ENCODE data around the gene TBC1D16.

The TBC1D16 gene

DNA sequence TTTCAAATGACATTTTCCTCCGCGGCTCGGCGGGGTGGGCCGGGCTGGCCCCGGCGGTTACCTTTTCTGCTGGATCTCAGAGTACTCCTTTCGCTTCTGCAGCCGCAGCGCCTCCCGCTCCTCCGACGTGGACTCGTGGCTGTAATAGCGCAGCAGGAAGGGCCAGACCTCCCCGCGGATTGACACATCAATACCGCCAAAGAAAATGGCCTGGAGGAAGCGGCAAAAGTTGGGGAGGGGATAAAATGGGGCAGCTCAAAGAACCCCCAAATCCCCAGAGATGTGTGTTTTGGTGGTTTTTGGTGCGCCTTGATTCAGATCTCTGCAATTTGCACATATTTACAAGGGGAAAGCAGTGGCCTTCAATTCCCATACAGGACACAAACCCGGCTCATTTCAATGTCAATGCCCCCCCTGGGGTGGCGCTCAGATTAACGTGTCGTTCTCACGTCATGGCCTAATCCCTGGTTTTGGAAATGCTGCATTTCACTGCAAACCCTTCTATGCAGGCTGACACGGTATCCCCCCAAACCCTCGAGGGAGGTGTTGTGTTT, 85.9 kb downstream of the TBC1D16 start:
- no peak for DNase-seq (ENCODE audit: low spot score)

DNA sequence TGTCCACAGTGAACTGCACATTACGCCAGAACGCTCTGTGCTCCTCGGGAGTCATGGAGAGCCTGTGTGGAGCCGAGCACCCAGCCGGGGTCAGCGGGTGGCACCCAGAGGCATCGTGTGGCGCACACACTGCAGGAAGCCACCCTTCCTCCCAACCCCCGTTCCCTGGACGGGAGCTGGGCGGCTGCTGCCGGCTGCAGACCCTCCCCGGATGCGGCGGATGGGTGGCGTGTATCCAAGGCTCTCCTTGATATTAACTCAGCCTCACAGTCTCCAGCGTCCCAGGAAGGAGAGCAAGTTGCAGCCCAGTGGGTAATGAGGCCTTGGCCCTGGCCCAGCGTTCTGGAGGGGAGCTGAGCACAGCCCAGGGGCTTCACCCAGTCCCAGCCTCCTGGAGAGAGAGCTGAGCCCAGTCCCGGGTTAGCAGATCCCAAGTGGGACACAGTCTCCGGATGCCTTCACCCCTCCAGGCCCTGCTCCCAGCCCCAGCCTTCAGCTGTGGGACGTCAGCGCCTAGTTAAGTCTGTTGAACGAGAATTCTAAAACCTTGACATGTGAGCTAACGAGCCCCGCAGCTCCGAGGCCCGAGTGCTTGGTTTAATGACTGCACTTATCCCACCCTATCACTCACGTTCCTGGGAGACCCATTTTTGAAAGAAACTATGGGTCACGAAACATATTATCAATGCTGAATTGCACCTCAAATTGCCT, 86.6 kb downstream of the TBC1D16 start:
- DNase-seq (ENCODE audit: low spot score): no peak

- DNase-seq (ENCODE audit: low spot score): no peak
Observed at GRCh38 chr17:79948406-79948944, 87.2 kb downstream of the TBC1D16 start.

DNA sequence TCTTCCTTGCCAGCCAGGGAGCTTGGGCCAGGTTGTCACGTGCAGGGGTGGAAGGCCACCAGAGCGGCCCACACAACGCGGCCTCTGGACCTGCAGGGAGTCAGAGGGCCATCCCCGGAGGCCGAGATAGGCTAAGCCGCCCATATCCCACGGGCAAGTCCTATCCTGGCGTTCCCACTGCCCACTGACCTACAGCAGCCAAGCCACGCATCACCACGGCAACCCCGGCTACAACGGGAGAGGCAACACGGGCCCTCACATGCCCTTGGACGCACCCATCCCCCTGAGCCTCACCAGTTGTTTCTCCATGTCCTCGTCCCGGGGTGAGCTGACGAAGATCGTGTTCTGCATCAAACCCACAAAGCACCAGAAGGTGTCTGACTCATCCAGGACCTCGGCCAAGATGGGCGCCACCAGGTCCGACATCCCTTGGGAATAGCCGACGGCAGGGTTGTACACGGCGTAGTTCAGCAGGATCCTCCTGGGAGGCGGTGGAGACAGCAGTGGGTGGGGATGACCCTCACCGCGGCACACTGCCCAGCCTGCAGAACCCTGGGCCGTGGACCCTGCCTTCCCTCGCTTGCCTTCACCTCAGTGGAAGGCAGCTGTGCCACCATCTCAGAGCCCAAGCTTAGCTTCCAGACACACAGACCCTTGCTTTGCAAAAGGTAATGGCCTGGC, 88.2 kb downstream of the TBC1D16 start:
- DNase-seq (ENCODE audit: low spot score): no peak

DNA sequence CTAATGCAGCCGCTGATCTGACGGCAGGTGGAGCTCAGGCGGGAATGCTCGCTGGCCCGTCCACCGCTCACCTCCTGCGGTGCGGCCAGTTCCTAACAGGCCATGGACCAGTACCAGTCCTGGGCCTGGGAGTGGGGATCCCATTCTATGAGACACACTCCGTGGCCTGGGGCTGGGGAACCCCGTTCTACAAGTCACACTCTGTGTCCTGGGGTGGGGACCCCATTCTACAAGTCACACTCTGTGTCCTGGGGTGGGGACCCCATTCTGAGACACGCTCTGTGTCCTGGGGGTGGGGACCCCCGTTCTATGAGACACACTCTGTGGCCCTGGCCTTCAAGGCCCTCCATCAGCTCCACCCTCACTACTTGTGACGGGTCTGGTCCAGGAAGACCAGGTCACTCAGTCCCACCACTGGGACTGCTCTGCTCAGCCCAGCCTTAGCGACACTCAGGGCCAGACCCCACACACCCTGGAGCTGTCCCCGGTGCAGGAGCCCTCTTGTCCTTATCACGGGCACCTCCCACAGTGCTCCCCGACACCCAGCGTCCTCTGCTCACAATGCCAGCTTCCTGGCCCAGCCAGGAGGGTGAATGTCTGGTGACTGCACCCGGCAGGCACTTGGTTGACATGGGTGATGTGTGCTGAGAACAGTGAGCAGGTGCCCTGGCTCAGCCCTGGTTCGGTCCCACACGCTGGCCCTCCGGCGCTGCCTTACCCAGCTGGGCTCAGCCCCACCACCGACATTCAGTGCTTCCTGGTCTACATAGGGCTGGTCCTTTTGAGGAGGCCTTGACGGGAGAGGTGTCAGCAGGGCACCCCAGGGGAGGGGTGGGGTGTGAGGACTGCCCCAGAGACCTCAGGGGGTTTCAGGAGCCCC, 89.1 kb downstream of the TBC1D16 start:
- DNase-seq (ENCODE audit: low spot score): no peak

DNA sequence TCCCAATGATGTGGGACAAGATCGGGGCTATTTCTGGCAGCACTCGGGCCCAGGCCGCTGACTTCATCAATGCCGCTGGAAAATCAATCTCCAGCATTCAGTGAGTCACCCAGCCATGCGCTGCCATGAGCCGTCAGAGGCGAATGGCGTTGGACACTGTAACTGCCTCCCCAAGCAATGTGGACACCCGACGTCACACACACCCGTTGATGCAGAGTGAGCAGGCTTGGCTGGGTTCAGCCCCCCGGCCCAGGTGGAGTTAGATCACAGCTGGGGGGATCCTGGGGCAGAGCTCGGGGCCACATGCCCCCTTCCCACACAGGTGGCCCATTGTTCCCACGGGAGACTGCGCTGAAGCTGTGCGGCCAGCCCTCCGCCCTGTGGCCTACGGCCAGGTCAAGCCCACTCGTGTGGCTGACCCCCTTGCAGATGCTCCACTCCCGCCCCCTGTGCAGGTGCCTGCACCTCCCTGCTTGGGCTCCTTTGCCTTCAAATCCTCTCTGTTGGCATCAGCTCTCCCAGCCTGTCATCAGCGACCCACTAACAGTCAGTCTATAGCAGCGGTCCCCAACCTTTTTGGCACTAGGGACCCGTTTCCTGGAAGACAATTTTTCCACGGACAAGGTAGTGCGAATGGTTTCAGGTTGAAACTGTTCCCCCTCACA, 89.9 kb downstream of the TBC1D16 start:
- no peak for DNase-seq (ENCODE audit: low spot score)

DNA sequence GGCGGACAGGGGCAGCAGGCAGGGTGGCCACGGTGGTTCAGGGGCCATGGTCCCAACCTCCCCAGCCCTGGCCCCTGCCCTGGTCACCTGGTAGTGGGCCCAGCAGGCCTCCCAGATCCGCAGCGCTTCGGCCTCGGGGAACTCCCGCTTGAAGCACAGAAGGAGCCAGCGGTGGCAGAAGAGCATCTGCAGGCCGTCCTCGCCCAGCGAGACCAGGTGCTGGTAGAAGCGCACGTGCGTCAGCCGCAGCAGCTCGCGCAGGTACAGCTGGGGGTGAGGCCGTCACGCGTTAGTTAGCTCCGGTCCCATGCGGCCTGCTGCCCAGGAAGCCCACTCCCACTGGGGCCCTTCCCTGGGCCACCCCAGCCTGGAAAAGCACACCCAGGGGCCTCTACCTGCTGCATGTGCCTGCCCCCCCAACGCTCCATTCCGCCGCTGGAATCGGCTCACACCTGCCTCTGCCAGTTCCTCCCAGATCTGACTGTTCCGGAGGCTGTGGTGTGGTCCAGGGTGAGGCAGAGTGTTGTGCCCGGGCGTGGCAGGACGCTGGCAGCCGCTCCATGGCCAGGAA, 90.8 kb downstream of the TBC1D16 start:
- no peak for DNase-seq (ENCODE audit: low spot score)

DNA sequence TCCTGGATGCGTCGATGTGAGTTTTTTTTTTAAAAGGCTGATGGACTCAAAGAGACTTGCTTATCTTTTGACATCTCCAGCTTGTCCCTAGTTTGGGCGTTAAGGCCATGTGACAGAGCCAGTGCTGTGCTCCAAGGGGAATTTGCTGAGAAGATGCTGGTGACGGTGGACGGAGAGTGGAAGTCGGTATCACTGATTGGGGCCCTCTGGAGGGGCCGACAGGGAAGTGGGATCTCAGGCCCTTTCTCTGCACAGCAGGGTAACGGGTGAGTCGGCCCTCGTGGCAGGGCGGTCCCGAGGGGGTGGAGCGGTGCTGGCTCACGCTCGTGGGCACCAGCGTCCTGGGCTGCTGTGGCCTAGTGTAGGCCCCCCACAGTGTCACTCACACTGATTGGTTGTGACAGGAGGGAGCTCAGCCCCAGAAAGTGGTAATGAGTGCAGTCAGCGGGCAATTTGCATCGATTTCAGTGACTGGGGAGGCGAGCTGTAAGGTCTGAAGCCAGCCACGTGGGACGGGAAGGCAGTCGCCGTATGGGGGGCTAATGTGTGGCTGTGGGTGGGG, 91.3 kb downstream of the TBC1D16 start:
- DNase-seq (ENCODE audit: low spot score): no peak

- DNase-seq (ENCODE audit: low spot score): no peak
Observed at GRCh38 chr17:79943347-79944241, 92.1 kb downstream of the TBC1D16 start.

GRCh38 chr17:79942591-79943346, 92.9 kb downstream of the TBC1D16 start:
- no peak for DNase-seq (ENCODE audit: low spot score)

- DNase-seq (ENCODE audit: low spot score): no peak
Observed at GRCh38 chr17:79942011-79942405, 93.7 kb downstream of the TBC1D16 start.

DNA sequence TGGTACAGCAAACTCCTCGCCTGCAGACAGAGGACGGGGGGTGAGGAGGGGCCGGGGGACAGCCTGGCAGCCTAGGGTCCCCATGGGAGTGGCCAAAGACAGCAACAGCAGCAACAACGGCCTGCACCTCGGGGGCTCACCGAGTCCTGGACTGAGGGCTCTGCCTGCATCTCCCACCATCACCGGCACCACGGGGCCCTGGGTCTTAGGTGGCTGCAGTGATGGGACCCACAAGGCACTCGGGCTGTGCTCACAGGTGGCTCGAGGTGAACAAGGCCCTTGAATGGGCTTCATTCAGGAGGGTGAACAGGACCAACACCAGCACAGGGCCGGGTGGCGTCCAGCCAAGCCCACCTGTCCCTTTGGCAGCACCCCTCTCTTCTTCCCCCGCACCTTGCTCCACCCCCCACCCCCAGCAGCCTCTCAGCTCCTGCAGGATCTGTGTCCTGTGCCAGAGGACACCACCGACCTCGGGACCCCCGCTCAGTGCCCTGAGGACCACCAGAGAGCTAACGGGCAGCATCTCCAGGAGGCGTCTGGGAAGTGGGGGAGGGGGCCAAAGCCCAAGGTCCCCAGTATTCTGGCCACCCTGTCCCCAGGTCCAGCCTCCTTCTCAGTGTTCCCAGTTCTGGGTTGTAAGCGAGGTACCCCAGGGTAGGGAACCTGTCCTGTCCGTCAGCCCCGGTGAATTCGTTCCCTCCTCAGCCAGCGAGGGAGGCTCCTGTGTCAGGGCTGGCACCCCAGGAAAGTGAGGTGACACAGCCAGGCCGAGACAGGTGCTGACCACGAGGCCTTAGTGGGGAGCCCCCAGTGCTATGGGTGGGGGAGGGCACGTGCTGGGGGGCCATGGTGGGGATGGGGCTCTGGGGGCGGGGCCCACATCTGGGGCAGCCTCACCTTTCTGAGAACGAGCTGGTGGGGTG, 94.3 kb downstream of the TBC1D16 start:
- DNase-seq (ENCODE audit: low spot score): no peak

GRCh38 chr17:79940459-79941087, 95.1 kb downstream of the TBC1D16 start:
- DNase-seq (ENCODE audit: low spot score): no peak

DNA sequence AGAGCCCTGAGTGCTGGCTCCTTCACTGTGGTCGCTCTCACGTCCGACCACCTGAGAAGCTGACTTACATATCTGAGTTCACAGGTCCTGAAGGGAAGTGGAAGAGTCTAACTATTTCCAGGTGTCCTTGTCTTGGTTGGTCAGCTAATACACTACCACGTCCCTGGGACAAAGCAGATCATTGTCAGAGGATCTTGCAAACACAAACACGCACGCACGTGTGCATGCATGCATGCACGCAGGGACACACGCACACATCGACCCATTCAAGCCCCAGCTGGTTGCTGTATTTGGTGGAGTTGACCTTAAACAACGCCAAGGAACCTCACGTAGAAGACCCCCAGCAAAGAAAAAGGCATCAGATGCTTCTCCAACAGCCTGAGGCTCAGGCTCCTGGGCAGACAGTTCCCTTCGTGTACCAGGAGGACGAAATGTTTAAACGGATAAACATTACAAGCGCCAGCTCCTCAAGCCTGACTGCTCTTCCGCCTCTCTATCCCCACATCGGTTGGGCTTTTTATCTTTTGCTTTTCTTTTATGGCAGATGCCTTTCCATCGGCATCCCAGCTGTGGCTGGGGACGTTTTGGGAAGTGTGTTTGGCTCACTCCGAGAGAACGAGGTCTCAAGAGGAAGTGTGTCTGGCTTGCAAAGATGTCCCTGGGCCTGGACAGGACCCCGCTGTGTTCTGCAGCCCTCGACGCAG, 95.8 kb downstream of the TBC1D16 start:
- DNase-seq (ENCODE audit: low spot score): no peak

GRCh38 chr17:79939094-79939435, 96.6 kb downstream of the TBC1D16 start:
- no peak for DNase-seq (ENCODE audit: low spot score)

GRCh38 chr17:79938336-79939093, 97.2 kb downstream of the TBC1D16 start:
- no peak for DNase-seq (ENCODE audit: low spot score)
